ENCODE results near the gene PUSL1.

Gene PUSL1

GRCh38 chr1:1280782-1281481 lies 27.5 kb upstream of the PUSL1 start:
- no peak for DNase-seq (ENCODE audit: low spot score)

- DNase-seq (ENCODE audit: low spot score), result peak; percentile 88
These were observed 26.7 kb upstream of the PUSL1 start for GRCh38 chr1:1281533-1282321.

GRCh38 chr1:1282998-1283397 lies 25.4 kb upstream of the PUSL1 start:
- DNase-seq (ENCODE audit: low spot score), result peak; percentile 83

GRCh38 chr1:1283821-1284220 lies 24.6 kb upstream of the PUSL1 start:
- no peak for DNase-seq (ENCODE audit: low spot score)

- DNase-seq (ENCODE audit: low spot score), result no peak
These were observed 23.9 kb upstream of the PUSL1 start for GRCh38 chr1:1284221-1285101.

GRCh38 chr1:1285102-1285571 lies 23.3 kb upstream of the PUSL1 start:
- no peak for DNase-seq (ENCODE audit: low spot score)

GRCh38 chr1:1285611-1286311 lies 22.6 kb upstream of the PUSL1 start:
- DNase-seq (ENCODE audit: low spot score), result no peak

- DNase-seq (ENCODE audit: low spot score), result no peak
These were observed 21.8 kb upstream of the PUSL1 start for GRCh38 chr1:1286313-1287261.

- no peak for DNase-seq (ENCODE audit: low spot score)
These were observed 20.9 kb upstream of the PUSL1 start for GRCh38 chr1:1287288-1288110.

GRCh38 chr1:1290238-1290731 lies 18.1 kb upstream of the PUSL1 start:
- DNase-seq (ENCODE audit: low spot score), result peak; percentile 53

GRCh38 chr1:1291023-1291528 lies 17.3 kb upstream of the PUSL1 start:
- no peak for DNase-seq (ENCODE audit: low spot score)

GRCh38 chr1:1291548-1292441 lies 16.6 kb upstream of the PUSL1 start:
- DNase-seq (ENCODE audit: low spot score), result peak; percentile 58

GRCh38 chr1:1292442-1292779 lies 16.0 kb upstream of the PUSL1 start:
- no peak for DNase-seq (ENCODE audit: low spot score)

GRCh38 chr1:1292851-1293250 lies 15.5 kb upstream of the PUSL1 start:
- no peak for DNase-seq (ENCODE audit: low spot score)

- no peak for DNase-seq (ENCODE audit: low spot score)
These were observed 14.8 kb upstream of the PUSL1 start for GRCh38 chr1:1293263-1294249.

GRCh38 chr1:1294250-1294890 lies 14.0 kb upstream of the PUSL1 start:
- no peak for DNase-seq (ENCODE audit: low spot score)
